Fibroblast of peridontal ligament (primary cell): Measurements from ENCODE around the gene OR5V1.
"Not testable (repeated sequence)": the region's sequence is repeated elsewhere in the genome, so short reads cannot be mapped to it uniquely, and the experiment has no call there.

Experiments
- DNase-seq: peaks from one replicate; pipeline ENCODE4 v3.0.0-alpha.2; 2010; ENCODE audit errors: extremely low read depth

The OR5V1 gene

DNA sequence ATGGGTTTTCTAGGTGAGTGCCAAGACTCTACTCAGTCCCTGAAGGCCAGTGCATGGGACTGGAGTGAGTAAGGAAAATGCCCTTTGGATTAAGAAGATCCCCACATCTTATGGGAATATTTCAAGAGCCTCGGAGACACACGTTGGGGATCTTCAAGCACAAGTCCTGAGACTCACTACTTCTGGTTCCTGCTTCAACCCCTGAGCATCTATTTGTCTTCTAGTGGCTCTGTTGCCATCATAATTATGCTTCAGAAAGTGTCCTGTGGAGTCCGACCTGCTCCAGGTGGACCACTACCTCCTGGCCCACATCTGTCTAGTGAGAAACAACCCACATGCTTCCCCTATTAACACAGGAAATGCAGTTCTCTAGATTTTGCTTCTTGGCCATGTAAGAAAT is at the start of gene OR5V1:
Gene OR5V1 (minus strand): TSS at position 101 of the 400 bp plus-strand sequence. CDS start 12,670 bp downstream, outside the sequence.
- no peak for DNase-seq

GRCh38 chr6:29414588-29414987 is 45.9 kb upstream of the OR5V1 start, which contains the start of gene OR12D1:
OR12D1 (plus strand) TSS chr6:29414928.
- no peak for DNase-seq

- no peak for DNase-seq
Observed at GRCh38 chr6:29403801-29404200, 35.1 kb upstream of the OR5V1 start.

GRCh38 chr6:29399525-29399924 is 30.9 kb upstream of the OR5V1 start:
- DNase-seq = no peak

DNA sequence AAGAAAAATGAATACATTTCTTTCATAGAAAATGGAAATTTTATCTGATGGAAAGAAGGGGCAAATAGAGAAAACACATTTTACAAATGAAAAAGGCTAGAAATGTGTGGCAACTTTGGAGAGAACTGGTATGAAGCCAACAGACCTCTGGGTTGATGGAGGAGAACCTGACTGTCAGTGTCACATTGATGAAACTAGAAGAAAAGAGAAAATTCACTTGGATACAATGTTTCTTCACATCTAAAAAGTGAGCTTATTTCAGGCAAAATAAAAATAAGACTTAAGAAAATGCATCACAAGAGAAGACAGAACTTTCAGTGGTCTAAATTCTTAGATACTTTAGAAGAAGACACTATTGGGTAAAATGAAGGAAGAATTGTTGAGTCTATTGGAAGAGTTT is 26.7 kb upstream of the OR5V1 start, which contains the start of gene OR12D2:
Gene OR12D2 (plus strand): TSS at position 301 of the 400 bp plus-strand sequence. CDS start 1,069 bp downstream, outside the sequence.
- DNase-seq = no peak

GRCh38 chr6:29388533-29388932 is 19.9 kb upstream of the OR5V1 start:
- no peak for DNase-seq

GRCh38 chr6:29376003-29376402 is 7.3 kb upstream of the OR5V1 start:
- DNase-seq = no peak

DNA sequence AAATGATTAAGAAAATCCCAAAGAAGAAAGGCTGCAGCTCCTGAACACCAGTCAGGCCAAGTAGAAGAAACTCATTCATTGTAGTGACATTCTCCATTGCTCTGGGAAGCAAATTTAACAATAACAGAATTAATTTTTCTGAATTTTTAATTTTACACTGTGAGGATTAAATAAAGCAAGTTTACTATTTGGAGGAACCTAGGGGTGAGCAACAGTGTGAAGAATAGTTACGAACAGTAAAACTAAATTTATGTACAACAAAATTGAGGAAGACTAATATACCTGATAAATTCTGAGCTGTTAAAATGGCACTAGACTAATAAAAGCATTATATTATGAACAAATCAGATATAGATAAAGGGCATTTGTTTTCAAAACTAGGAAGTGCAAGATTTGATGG is 6.5 kb upstream of the OR5V1 start, which contains the start of gene OR12D3:
Gene OR12D3 (minus strand): TSS at position 101 of the 400 bp plus-strand sequence. CDS start 4 bp downstream, at position 97.
- no peak for DNase-seq

GRCh38 chr6:29355603-29356002 is 13.1 kb downstream of the OR5V1 start:
- DNase-seq = no peak

GRCh38 chr6:29354980-29355379 is 13.7 kb downstream of the OR5V1 start:
- DNase-seq = no peak

DNA sequence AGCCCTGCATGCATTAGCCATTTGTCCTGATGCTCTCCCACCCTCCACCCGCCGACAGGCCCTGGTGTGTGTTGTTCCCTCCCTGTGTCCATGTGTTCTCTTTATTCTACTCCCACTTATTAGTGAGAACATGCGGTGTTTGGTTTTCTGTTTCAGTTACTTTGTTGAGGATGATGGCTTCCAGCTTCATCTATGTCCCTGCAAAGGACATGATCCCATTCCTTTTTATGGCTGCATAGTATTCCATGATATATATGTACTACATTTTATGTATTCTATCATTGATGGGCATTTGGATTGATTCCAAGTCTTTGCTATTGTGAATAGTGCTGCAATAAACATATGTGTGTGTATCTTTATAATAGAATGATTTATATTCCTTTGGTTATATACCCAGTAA is 19.3 kb downstream of the OR5V1 start:
- DNase-seq = not testable (repeated sequence)

GRCh38 chr6:29345380-29345779 is 23.3 kb downstream of the OR5V1 start:
- DNase-seq = no peak

DNA sequence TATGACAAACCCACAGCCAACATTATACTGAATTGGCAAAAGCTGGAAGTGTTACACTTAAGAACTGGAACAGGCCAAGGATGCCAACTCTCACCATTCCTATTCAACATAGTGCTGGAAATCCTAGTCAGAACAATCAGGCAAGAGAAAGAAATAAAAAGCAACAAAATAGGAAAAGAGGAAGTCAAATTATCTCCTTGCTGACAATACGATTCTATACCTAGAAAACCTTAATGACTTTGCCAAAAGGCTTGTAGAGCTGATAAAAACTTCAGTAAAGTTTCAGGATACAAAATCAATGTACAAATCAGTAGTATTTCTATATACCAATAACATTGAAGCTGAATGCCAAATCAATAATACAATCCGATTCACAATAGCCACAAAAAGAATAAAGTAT is 32.4 kb downstream of the OR5V1 start:
- no peak for DNase-seq

DNA sequence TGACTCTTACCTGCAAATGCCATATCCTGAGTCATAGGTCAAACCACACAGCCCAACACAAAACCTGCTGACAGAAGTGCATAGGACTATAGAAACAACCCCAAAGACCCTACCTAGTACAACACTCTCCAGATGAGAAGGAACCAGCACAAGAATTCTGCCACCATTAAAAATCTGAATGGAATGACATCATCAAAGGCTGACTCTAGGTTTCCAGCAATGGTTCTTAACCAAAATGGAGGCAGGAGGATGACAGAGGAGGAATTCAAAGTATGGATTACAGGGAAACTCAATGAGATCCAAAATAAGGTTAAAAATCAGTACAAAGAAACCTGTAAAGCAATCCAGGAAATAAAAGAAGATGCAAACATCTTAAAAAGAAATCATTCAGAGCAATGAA is 36.0 kb downstream of the OR5V1 start:
- no peak for DNase-seq

- DNase-seq = no peak
Observed at GRCh38 chr6:29325777-29326176, 42.9 kb downstream of the OR5V1 start.

- DNase-seq = not testable (repeated sequence)
Observed at GRCh38 chr6:29323332-29323731, 45.3 kb downstream of the OR5V1 start.

GRCh38 chr6:29319931-29320330 is 48.7 kb downstream of the OR5V1 start:
- DNase-seq = no peak
